CD4-positive, alpha-beta T cell treated with Interleukin-4 for 4 hours (primary cell): ENCODE data around the gene EYA4.

Experiments used
- DNase-seq: peaks from one replicate; pipeline ENCODE4 v3.0.0-alpha.2; 2020

Gene EYA4

GRCh38 chr6:133242637-133243585 is 1.8 kb downstream of the EYA4 start:
- no peak for DNase-seq

DNA sequence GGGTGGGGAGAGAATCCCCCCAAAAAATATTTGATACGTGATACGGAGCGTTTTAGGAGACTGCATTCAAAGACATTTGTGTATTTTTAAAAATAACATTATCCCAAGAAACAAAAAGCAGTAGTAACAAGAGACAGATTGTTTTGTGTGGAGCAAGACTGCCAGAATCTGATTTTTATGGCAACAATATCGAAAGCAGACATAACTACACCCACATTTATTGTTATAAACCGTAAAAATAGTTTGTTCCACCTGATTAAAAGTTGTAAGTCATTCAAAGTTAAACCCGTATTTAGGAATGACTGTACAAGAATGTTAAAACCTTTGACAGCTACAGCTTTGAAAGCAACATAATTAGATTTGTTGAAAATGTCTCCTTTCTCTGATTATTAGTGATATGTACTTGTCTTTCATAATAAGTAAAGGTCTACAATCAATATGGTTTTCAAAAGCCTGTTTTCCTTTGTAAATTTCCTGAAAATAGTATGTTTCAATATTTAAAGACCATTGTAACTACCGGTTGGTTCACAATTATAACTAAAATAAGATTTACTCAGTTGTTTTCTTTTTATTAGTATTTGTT is 2.7 kb downstream of the EYA4 start:
- DNase-seq: no peak

- DNase-seq: no peak
These were observed 3.4 kb downstream of the EYA4 start for GRCh38 chr6:133244519-133244918.

- DNase-seq: no peak
These were observed 3.9 kb downstream of the EYA4 start for GRCh38 chr6:133245007-133245406.

DNA sequence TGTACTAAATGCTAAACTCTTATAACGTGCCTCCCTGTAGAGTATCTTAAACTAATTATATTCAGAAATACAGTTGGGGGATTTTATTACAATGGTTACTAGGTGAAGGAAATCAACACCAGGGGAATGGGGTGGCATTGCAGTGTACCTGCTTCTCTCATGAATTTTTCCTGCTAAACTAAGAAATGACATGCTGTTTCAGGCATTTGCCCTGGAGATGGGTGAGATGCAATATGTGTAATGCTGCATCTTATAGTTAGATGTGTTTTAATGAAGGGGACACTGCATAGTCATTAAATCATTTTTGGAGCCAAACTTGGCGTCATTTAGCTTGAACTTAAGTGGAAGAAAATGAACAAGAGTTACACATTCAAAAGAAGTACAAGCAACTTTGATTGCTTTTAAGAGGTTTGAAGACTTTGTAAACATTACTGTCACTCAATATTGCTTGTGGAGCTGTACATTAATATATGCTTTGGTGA is 4.3 kb downstream of the EYA4 start:
- no peak for DNase-seq

DNA sequence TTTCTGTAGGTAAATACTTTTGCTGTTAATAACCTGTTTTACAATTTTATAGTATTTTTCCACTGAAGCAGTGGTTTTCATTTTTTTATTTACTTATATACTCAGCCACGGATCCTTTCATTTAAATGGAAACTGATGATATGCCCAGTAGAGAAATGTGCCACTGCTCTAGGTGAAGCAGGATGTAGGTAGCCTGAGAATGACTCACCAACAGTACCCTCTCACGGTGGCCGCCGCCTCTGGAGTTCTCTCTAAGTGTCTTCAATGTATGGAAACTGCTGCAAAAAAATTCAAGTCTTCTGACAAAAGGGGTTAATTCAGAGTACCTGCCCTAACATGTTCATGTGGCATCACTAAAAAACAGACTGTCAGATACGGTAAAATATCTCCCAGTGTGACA is 6.4 kb downstream of the EYA4 start:
- no peak for DNase-seq

DNA sequence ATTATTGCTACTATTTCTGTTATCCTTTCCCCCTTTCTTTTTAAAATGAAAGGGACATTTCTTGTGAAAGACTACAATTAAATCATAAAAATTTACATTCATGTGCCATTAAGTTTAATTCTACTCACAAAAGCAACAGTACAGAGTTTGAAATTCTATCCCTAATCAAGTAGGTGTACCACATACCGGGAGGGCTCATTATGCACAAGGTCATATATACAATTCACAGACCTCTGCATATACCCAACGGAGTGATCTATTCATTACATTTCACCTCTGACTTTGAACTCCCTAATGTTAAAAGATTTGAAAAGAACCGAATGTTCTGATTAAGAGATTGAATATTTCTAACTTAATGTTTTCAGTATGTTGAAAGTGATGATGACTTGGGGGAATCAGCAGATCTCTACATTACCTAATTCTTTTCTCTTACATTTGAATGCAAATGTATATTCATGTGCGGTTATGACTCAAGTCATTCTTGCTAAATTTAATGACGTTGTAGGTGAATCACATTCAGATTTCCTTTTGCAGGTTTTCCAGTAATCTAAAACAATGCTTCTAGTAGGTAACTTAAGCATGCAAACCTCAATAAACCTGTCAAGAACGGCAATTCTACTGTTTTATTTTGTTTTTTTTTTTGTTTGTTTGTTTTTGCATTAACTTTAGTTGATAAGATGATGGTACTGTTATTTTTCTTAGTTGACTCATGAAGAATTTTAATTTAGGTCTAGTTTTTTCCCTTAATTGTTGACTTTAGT is 7.3 kb downstream of the EYA4 start:
- DNase-seq: no peak

DNA sequence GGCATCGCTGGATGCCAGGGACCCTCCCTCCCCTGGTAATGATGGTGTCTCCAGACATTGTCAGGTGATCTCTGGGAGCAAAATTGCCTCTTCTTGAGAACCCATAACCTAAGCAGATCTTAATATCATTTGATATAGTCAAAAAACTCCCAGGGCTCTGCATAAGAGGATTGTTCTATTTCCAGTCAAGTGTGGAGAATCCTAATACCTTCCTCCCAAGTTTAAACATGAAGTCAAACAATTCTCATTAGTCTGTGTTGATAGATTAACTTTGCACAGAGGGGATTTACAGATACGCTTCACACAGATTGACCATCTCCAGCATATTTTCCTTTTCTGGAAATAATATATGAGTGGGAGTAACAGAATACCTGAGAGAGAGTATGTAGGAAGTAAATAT is 10.5 kb downstream of the EYA4 start:
- DNase-seq: no peak

- no peak for DNase-seq
These were observed 13.5 kb downstream of the EYA4 start for GRCh38 chr6:133254552-133255228.

- DNase-seq: no peak
These were observed 16.5 kb downstream of the EYA4 start for GRCh38 chr6:133257545-133258105.

- no peak for DNase-seq
These were observed 18.4 kb downstream of the EYA4 start for GRCh38 chr6:133259561-133259960.

- DNase-seq: no peak
These were observed 21.6 kb downstream of the EYA4 start for GRCh38 chr6:133262804-133263203.

GRCh38 chr6:133265066-133265465 is 23.9 kb downstream of the EYA4 start:
- no peak for DNase-seq

DNA sequence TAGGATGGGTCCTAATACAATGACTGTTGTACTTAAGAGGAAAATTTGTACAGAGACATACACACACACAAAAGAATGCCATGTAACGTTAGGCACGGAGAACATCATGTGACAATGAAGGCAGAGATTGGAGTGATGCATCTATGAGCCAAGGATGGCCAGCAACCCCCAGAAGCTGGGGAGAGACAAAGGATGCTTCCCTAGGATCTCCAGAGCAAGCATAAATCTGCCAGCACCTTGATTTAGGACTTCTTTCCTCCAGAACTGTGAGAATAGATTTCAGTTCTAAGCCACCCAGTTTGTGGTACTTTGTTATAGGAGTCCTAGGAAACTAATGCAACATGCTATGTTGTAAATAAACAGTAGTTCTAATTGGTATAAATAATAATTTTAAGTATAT is 25.0 kb downstream of the EYA4 start:
- DNase-seq: no peak

DNA sequence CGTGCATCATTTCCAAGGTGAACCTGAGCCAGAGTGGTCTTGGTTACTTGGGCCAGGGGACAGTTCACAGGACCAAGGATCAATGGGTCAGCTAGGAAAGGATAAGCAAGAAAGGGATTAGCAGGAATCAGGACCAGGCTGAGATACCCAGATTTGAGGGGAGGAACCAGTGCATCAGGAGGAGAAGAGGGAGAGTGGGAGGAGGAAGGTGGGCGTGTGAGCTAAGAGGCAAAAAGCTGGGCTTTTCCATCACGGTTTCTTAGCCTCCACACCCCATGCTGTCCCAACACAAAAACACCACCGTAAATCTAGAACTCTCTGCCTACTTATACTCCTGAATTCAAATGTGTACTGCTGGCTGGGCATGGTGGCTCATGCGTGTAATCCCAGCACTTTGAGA is 27.5 kb downstream of the EYA4 start:
- no peak for DNase-seq

DNA sequence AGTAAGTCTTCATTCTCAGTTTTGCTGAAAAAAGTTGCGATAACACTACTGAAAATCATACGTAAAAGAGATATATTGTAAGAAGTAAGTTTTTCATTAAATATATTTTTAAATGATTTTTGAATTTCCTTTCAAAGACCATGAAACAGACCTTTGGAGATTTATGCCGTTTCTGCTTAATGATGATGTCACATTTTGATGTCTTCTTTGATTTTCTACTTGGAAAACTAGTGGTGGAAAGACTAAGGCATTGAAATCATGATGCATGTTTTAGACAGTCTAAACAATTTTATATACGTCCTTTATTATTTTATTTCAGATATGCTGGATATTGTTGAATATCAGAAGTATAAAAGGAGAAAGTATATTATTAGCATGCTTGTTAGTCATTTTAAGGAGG is 33.7 kb downstream of the EYA4 start:
- DNase-seq: no peak

GRCh38 chr6:133275213-133275612 is 34.1 kb downstream of the EYA4 start:
- DNase-seq: no peak

DNA sequence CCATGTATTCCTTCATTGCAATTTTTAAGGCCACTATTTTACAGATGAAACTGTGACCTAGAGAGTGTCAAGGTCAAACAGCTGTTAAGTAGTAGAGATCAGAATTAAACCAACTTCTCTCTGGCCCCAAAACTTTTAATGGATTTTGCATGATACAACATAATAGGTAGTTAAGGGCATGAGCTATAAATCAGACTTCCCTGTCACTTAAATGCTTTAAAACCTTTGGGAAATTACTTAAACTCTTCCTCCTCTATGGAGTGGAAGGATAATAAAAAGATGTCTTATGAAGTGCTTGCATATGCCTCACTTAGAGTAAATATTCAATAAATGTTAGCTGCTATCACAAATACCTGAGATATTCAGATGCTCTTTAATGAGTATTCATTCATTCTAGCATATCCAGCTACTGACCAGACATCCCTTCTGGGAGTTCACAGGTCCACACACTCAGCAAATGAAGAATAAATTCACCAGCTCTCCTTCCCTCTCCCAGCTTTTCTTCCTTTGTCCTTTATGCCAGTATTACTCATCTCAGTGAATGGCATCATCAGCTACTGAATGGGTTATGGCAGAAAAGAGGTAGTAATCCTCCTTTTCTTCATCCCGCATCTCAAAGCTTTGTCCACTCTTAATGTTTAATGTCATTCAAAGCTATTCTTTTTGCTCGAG is 36.2 kb downstream of the EYA4 start:
- DNase-seq: no peak

GRCh38 chr6:133277900-133278545 is 36.9 kb downstream of the EYA4 start:
- DNase-seq: no peak

DNA sequence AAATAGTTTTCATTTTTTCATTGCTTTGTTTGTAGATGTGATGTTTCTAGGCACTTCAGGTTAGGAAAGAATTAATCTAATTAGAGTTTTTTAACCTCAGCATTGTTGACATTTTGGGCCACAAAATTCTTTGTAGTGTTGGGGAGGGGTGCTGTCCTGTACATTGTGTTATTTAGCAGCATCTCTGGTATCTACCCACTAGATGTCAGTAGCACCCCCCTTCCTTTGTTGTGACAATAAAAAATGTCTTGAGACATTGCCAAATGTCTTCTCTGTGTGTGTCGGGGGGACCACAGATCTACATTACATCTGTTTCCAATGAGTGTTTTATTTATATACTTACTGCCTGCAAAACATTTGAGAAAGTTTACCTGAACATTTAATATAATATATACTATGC is 45.6 kb downstream of the EYA4 start:
- no peak for DNase-seq

- DNase-seq: no peak
These were observed 47.5 kb downstream of the EYA4 start for GRCh38 chr6:133288662-133289061.
